GM04504 (cell line): ENCODE data around the gene MRGPRG.

ENCODE experiments used
- DNase-seq: peaks from one replicate; pipeline ENCODE4 v3.0.0-alpha.2; 2012; ENCODE audit warnings: low read depth

The MRGPRG gene

DNA sequence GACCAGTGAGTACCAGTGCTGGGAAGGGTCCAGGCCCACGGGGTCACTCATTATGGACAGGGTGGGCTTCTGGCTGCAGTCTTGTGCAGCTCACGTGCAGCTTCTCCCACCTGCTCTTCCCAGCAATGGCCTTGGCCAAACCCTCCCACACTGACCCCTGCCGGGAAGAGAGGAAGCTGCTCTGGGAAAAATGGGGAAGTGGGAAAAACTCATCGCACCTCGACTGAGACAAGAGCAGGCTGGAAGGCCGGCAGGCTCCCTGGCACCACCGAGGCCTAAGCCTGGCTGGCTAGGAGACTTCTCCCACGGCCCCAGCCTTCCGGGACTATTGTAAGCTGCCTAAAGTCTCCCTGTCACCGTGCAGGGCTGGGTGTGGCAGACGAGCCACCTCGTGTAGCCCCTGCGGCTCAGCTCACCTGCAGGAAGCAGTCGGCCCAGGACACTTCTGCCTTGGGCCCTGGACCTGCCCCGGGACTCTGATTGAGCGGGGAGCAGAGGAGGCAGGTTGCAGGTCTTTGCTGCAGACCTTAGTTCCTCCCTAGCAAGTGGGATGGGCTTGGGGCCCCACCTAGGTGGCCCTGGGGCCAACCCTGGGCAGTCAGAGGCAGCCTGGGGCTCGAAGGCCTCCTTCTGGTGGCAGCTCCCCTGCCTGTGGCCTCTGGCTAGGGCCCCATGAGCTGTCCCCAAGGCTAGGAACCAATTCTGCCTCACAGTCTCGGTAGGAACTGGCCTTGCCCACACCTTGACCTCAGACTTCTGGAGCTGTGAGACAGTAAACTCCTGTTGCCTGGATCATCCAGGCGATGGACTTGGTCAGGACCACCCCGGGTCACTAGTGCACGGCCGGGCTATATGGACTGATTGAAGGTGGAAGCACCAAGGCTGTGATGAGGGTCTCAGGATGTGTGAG lies 23.1 kb downstream of the MRGPRG start:
- no peak for DNase-seq

DNA sequence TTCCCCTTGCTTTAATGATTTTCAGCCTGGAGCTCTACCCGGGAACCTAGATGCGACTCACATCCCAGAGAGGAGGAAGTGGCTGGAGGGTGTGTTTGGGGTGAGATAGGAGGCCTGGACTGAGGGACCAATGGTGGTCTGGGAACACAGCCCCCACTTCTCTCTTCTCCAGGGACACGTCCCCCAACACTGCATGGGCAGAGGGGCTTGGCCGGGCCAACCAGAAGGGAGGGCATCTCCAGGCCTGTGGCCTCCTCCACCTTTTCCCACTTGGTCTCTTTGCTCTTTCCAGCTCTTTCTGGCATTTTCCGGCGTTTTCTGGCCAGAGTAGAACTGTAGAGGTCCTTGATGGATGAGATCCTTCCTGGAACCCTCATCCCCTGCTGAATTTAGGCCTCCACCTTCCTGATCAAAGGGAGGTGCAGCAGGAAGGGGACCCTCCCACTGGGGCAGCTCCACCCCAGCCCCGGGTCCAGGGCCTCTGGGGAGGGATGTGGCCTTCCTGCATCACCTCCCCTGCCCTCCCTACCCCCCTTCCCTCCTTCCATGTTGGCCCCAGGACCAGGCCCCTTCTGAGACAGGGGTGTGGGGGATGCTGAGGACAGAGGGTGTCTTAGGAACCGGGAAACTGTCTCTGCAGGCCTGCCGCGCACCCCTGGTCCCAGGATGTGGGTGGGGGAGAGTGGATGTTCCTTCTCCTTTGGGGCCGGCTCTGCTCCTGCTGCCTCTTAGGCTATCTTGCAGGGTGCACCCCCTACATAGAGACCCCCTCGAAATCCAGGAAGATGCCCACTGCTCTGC lies 24.4 kb downstream of the MRGPRG start:
- DNase-seq: no peak

DNA sequence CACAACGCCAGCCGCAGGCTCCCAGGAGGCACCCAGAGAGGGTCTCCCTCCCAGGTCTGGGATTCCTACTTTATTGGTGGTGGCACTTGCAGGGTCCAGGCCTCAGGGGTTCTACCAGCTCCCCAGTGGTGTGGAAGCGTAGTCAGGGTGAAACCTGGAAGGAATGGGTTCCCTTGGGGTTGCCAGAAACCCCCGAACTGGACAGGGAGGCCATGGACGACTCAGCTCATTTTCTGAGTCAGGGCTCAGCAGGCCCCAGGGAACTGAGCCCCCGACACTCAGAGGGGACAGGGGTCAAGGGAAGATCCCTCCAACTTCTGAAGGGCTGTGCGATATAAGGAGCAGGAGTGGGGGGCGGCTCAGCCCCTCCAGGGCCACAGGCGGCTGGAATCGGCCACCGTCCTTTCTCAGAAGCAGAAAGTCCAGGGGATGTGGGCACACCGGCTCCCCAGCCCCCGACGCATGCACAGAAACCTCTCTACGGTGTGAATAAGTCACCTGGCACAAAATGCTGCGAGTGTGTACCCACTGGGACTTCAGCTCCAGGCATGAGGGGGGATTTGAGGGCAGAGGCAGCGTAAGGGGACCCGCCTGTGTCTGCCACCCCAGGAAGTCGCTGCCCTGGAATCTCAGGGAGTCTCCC lies 25.1 kb downstream of the MRGPRG start:
- no peak for DNase-seq

- DNase-seq: no peak
Measured at GRCh38 chr11:3192511-3193372, 25.9 kb downstream of the MRGPRG start.

DNA sequence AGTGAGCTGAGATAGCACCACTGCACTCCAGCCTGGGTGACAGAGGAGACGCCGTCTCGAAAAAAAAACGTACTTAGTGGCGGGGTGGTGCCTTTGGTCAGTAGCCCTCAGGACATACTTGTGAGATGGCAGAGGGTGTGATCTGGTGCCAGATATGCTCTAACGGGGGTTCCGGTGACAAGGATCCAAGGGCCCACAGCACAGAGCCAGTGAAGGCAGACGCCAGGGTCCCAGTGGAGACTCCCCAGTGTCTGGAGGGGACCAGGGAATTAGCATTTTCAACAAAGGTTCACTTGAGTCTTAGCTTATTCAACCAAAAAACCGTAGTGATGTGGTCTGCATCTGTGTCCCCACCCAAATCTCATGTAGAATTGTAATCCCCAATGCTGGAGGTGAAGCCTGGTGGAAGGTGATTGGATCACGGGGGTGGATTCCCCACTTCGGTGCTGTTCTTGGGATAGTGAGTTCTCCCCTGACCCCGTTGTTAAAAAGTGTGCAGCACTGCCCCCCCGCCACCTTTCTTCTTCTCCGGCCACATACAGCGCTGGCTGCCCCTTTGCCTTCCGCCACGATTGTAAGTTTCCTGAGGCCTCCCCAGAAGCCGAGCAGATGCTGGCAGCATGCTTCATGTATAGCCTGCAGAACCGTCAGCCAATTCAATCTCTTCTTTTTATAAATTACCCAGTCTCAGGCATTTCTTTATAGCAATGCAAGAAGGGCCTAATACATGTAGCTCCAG lies 26.9 kb downstream of the MRGPRG start:
- DNase-seq: no peak

DNA sequence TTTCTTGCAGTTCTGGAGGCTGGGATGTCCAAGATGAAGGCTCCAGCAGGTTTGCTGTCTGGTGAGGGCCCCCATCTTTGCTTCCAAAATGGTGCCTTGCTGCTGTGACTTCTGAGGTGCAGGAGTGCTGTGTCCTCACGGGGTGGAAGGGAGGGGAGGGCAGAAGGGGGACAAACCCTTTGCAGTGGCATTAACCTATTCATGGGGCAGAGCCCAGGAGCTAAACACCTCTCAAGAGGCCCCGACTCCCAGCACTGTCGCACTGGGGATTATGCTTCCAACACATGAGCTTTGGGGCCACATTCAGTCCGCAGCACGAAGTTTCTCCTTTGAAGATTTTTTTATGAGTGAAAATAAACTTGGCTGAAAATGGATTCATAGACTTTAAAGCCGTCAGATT lies 28.0 kb downstream of the MRGPRG start:
- no peak for DNase-seq

DNA sequence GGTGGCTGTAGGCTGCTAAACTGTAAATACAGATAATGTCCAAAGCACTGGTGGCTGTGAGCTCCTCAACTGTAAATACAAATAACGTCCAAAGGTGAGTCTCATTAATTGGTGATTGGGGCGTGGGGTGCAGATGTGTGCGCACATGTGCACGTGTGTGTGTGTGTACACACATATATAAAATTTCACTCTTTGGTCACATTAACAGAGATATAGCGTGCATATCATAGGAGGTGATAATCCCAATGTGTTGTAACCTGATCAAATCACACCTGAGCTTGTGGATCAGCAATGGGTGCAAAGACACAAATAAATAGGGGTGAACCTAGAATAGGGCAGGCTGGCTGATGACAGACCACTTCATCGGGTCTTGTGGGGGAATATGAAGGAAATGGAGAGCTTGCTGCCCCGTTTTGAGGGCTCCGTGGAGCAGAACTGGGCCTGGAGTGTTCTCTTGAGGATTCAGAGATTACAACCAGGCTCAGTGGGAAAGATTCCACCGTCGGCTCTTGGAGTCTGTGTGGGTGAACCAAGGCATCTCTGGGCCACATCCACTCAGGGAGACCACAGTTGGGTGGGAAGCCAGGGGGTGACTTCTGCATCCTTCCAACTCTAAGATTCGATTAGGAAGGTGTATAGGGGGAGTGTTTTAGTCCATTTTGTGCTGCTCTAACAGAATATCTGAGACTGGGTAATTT lies 28.6 kb downstream of the MRGPRG start:
- DNase-seq: no peak

DNA sequence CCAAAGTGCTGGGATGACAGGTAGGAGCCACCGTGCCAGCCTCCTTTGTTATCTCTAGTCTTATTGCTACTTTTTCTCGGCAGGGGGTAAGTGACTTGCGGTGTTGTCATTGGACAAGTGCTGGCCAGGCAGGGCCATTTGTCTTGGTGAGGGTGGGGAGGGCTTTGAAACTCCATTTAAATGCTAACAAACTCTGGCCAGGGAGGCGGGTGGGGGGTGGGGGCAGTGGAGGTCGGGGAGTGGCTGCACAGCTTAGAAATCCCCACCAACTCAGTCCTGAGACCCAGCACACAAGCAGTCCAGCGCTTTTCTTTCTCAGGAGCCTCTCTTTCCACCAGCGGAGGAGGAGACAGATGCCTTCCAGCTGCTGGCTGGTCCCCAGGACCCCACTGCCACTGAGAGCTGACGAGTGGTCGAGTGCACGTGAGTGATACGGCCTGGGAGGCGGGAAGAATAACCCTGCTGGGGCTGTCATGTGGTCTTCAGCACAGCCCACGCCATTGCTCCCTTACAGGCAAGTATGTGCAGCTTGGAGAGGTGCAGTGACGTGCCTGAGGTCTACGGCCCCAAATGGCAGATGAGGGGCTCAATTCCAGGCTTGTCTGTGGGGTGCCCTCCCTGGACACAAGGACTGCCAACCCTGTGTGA lies 29.3 kb downstream of the MRGPRG start:
- no peak for DNase-seq

DNA sequence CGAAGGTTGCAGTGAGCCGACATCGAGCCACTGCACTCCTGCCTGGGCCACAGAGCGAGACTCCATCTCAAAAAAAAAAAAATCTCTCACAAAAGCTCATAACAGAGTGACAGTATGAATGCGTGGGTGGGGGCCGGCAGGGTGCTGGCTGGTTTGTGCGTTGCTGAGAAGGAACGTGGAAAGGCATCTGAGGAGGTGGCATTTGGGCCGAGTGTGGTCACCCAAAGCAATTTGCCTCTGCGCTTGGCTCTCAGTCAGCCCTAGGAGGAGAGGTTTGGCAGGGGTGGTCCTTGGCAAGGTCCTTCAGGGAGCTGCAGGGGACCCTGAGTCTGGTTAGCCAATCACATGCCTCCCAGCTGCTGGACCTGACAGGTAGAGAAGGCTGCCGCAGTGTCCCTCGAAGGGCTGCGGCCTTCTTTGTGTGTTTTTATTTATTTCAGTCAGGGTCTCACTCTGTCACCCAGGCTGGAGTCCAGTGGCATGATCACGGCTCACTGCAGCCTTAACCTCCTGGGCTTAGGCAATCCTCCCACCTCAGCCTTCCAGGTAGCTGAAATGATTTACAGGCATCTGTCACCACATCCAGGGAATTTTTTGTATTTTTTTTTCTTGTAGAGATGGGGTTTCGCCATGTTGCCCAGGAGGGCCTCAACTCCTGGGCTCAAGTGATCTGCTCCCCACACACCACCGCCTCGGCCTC lies 30.0 kb downstream of the MRGPRG start:
- no peak for DNase-seq

- no peak for DNase-seq
Measured at GRCh38 chr11:3186166-3186953, 32.3 kb downstream of the MRGPRG start.

- no peak for DNase-seq
Measured at GRCh38 chr11:3184732-3185347, 33.8 kb downstream of the MRGPRG start.

DNA sequence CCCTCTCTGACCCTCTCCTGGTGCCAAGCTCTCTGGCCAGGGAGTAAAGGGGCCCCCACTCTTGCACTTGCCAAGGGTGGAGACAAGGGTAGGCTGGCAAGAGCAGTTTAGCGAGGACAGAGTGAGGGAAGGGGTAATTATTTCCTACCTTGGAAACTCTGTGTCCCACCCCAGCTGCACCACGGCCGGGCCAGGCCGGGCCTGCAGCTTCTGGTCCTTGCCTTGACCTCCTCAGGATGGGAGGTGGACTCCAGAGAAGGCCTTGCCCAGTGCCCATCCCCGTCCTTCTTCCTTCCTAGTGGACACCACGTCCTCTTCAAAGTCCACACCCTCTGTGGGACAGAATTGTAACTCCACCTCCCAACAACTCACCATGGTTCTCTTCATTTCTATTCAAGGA lies 35.1 kb downstream of the MRGPRG start:
- no peak for DNase-seq

- no peak for DNase-seq
Measured at GRCh38 chr11:3182462-3182852, 36.2 kb downstream of the MRGPRG start.

DNA sequence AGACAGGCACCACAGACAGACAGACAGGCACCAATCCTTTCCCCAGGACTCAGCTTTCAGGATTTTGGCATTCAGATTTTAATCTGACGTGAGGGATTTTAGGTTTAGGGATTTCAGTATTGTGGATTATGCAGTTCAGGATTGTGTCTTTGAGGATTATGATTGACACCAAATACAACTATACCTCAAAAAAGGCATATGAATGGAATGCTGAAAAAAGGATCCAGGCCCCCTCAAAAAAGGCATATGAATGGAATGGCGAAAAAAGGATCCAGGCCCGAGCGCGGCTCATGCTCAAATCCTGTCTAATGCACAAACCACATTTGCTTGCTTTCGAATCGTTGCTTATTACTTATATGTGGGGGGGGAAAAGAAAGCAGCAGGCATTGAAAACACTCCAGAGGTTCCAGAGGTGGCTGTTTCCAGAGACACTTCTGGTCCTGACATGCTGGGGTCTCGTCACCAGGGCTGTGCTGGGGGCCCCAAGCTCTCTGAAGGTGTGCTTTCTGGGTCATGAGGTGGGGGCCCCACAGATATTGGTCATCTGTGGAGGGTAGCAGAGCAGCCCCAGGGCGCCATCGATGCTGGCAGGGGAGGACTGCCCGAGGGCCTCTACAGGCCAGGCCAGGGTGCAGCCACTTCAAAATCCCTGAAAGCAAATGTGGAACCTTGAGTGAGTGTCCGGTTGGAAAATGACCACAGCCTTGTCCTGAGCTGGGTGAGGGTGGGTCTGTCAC lies 36.7 kb downstream of the MRGPRG start:
- no peak for DNase-seq

GRCh38 chr11:3180869-3181268 lies 37.7 kb downstream of the MRGPRG start:
- no peak for DNase-seq

- no peak for DNase-seq
Measured at GRCh38 chr11:3178349-3178748, 40.3 kb downstream of the MRGPRG start.

GRCh38 chr11:3177931-3178330 lies 40.7 kb downstream of the MRGPRG start:
- DNase-seq: no peak
